Mucosa of stomach (tissue), 1 donor: ENCODE results near the gene FBXO31.
"Not testable (repeated sequence)": the region's sequence is repeated elsewhere in the genome, so short reads cannot be mapped to it uniquely, and the experiment has no call there.

ENCODE experiments used
- H3K27me3 ChIP-seq: one replicate; pipeline ENCODE4 v1.7.0; 2013; ENCODE audit warnings: mild to moderate bottlenecking, low read length; ENCODE audit not compliant: control insufficient read depth, insufficient read depth
- H3K36me3 ChIP-seq: one replicate; pipeline ENCODE4 v1.7.0; 2013; ENCODE audit warnings: low read length; ENCODE audit not compliant: control insufficient read depth, insufficient read depth
- H3K4me1 ChIP-seq: one replicate; pipeline ENCODE4 v1.7.0; 2013; ENCODE audit warnings: mild to moderate bottlenecking, low read length; ENCODE audit not compliant: control insufficient read depth, insufficient read depth
- H3K4me3 ChIP-seq: one replicate; pipeline ENCODE4 v1.7.0; 2013; ENCODE audit warnings: low read length
- H3K9ac ChIP-seq: one replicate; pipeline ENCODE4 v1.7.0; 2013; ENCODE audit warnings: mild to moderate bottlenecking, low read length, moderate library complexity
- H3K9me3 ChIP-seq: one replicate; pipeline ENCODE4 v1.7.0; 2013; ENCODE audit warnings: mild to moderate bottlenecking, low read length, moderate library complexity; ENCODE audit not compliant: control insufficient read depth
- donor health status: Pancreatic carcinoma.

The FBXO31 gene

GRCh38 chr16:87389245-87389644 lies 5.7 kb upstream of the FBXO31 start:
- Histone ChIP-seq H3K27me3 (no peaks in the 10 kb centered on the region), H3K36me3 (no peaks in the 10 kb centered on the region), H3K9me3 (no peaks in the 10 kb centered on the region), H3K9ac (no peak overlapping the region), H3K4me3 (no peak overlapping the region), H3K4me1 (peaks cover 36% of the 10 kb centered on the region)

- Histone ChIP-seq H3K9me3 (no peaks in the 10 kb centered on the region), H3K9ac (peak overlapping the region; percentile 9), H3K4me3 (no peak overlapping the region), H3K27me3 (no peaks in the 10 kb centered on the region), H3K36me3 (no peaks in the 10 kb centered on the region), H3K4me1 (peaks cover 31% of the 10 kb centered on the region)
Observed at GRCh38 chr16:87388818-87389134, 5.2 kb upstream of the FBXO31 start.

- no peak overlapping the region for H3K4me3 ChIP-seq
- H3K9me3 ChIP-seq: no peaks in the 10 kb centered on the region
- no peaks in the 10 kb centered on the region for H3K36me3 ChIP-seq
- H3K27me3 ChIP-seq: no peaks in the 10 kb centered on the region
- H3K9ac ChIP-seq: peak overlapping the region; percentile 9
- H3K4me1 ChIP-seq: peaks cover 25% of the 10 kb centered on the region
Observed at GRCh38 chr16:87387942-87388817, 4.6 kb upstream of the FBXO31 start.

- not testable (repeated sequence) for H3K36me3 ChIP-seq, H3K4me3 ChIP-seq, H3K9me3 ChIP-seq, H3K27me3 ChIP-seq
- Histone ChIP-seq H3K9ac (peak overlapping the region; percentile 75), H3K4me1 (peaks cover 36% of the 10 kb centered on the region)
Observed at GRCh38 chr16:87384875-87385167, 1.2 kb upstream of the FBXO31 start.

GRCh38 chr16:87384162-87384874 lies 742 bp upstream of the FBXO31 start:
- no peaks in the 10 kb centered on the region for H3K36me3 ChIP-seq
- peak overlapping the region; percentile 75 for H3K9ac ChIP-seq
- peaks cover 36% of the 10 kb centered on the region for H3K4me1 ChIP-seq
- H3K9me3 ChIP-seq: no peaks in the 10 kb centered on the region
- no peaks in the 10 kb centered on the region for H3K27me3 ChIP-seq
- peak overlapping the region; percentile 62 for H3K4me3 ChIP-seq

GRCh38 chr16:87382023-87382785 lies 1.4 kb downstream of the FBXO31 start:
- no peaks in the 10 kb centered on the region for H3K9me3 ChIP-seq
- H3K4me1 ChIP-seq: peaks cover 29% of the 10 kb centered on the region
- no peaks in the 10 kb centered on the region for H3K27me3 ChIP-seq
- H3K36me3 ChIP-seq: no peaks in the 10 kb centered on the region
- peak overlapping the region; percentile 68 for H3K9ac ChIP-seq
- H3K4me3 ChIP-seq: no peak overlapping the region

GRCh38 chr16:87380881-87381280 lies 2.7 kb downstream of the FBXO31 start:
- Histone ChIP-seq H3K9ac (peak overlapping the region; percentile 5), H3K27me3 (no peaks in the 10 kb centered on the region), H3K4me3 (no peak overlapping the region), H3K4me1 (peaks cover 24% of the 10 kb centered on the region), H3K36me3 (no peaks in the 10 kb centered on the region), H3K9me3 (no peaks in the 10 kb centered on the region)

- no peak overlapping the region for H3K4me3 ChIP-seq
- H3K4me1 ChIP-seq: peaks cover 27% of the 10 kb centered on the region
- no peak overlapping the region for H3K9ac ChIP-seq
- no peaks in the 10 kb centered on the region for H3K36me3 ChIP-seq
- no peaks in the 10 kb centered on the region for H3K27me3 ChIP-seq
- no peaks in the 10 kb centered on the region for H3K9me3 ChIP-seq
Observed at GRCh38 chr16:87380403-87380802, 3.2 kb downstream of the FBXO31 start.

GRCh38 chr16:87379312-87379752 lies 4.2 kb downstream of the FBXO31 start:
- H3K4me3 ChIP-seq, H3K27me3 ChIP-seq, H3K9me3 ChIP-seq, H3K36me3 ChIP-seq, H3K9ac ChIP-seq: not testable (repeated sequence)
- peaks cover 28% of the 10 kb centered on the region for H3K4me1 ChIP-seq

GRCh38 chr16:87376660-87377059 lies 6.9 kb downstream of the FBXO31 start:
- no peak overlapping the region for H3K9ac ChIP-seq
- peaks cover 18% of the 10 kb centered on the region for H3K4me1 ChIP-seq
- no peak overlapping the region for H3K4me3 ChIP-seq

GRCh38 chr16:87375426-87376135 lies 8.0 kb downstream of the FBXO31 start:
- Histone ChIP-seq H3K4me3 (no peak overlapping the region), H3K9ac (no peak overlapping the region), H3K27me3 (no peaks in the 10 kb centered on the region), H3K4me1 (peaks cover 8% of the 10 kb centered on the region), H3K36me3 (no peaks in the 10 kb centered on the region), H3K9me3 (no peaks in the 10 kb centered on the region)

More at GRCh38 chr16:87376660-87377059, 6.9 kb downstream of the FBXO31 start:
- Histone ChIP-seq H3K27me3 (no peaks in the 10 kb centered on the region), H3K36me3 (no peaks in the 10 kb centered on the region), H3K9me3 (no peaks in the 10 kb centered on the region)
